ENCODE results near the gene SLC25A34. TPM values are rescaled to one million over a fixed set of nuclear protein-coding genes. Genes with fewer than 3 reads are reported as not detected.

SLC25A34 gene
- polyA plus RNA-seq, 1 donor, result 2.7 TPM

DNA sequence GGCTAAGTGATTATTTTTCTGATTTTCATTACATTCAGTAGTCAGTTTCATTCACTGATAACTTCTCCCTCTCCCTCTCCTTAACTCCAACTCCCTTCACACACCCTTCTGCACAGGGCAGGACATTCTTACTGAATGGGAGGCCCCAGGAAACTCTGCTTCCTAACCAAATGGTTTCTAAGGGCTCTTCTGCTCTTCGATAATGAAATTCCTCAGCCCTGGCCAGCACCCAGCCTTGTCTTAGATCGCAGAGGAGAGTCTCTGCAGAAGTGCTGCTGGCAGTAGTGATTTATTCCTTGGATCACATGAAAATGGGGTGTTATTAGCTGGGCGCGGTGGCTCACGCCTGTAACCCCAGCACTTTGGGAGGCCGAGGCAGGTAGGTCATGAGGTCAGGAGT, 35.5 kb upstream of the SLC25A34 start:
- H3K36me3 ChIP-seq (ENCODE audit: control insufficient read depth, insufficient read depth, low read length), result peaks cover 13% of the 10 kb centered on the region
- H3K9me3 ChIP-seq (ENCODE audit: control insufficient read depth, low read depth, low read length), result no peaks in the 10 kb centered on the region
- no peak for DNase-seq
- peaks cover 14% of the 10 kb centered on the region for H3K4me1 ChIP-seq (ENCODE audit: control insufficient read depth, insufficient read depth, low read length)
- no peak overlapping the region for H3K4me3 ChIP-seq (ENCODE audit: low read length)
- WGBS (ENCODE audit: insufficient coverage, low lambda C conversion rate), result no CpG with 5 or more reads among the region's 6 CpGs
- H3K27me3 ChIP-seq (ENCODE audit: control insufficient read depth, insufficient read depth, low read length), result no peaks in the 10 kb centered on the region
- H3K27ac ChIP-seq (ENCODE audit: low read length), result no peak overlapping the region

DNA sequence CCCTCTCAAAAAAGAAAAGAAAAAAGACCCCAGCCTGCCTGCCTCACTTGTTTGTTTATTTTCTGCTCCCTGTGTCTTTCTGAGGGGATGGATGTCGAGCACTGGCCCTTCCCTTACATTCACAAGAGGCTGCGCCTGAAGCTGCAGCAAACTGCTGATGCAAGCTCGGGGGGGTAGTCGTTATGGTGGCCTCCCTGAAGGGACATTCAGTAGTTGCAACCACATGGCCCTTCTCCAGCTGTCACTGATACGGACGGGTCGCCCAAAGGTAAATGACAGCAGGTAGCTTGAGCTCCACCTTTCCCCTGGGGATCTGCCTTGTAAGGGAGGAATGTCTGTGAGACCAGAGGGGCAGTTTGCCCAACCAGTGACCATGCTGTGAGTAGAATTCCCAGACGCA, 34.3 kb upstream of the SLC25A34 start:
- Histone ChIP-seq H3K27me3 (ENCODE audit: control insufficient read depth, insufficient read depth, low read length) (no peaks in the 10 kb centered on the region), H3K9me3 (ENCODE audit: control insufficient read depth, low read depth, low read length) (no peaks in the 10 kb centered on the region), H3K4me1 (ENCODE audit: control insufficient read depth, insufficient read depth, low read length) (peaks cover 14% of the 10 kb centered on the region), H3K4me3 (ENCODE audit: low read length) (no peak overlapping the region), H3K36me3 (ENCODE audit: control insufficient read depth, insufficient read depth, low read length) (peaks cover 6% of the 10 kb centered on the region), H3K27ac (ENCODE audit: low read length) (no peak overlapping the region)
- WGBS (ENCODE audit: insufficient coverage, low lambda C conversion rate), result no CpG with 5 or more reads among the region's 8 CpGs
- no peak for DNase-seq

DNA sequence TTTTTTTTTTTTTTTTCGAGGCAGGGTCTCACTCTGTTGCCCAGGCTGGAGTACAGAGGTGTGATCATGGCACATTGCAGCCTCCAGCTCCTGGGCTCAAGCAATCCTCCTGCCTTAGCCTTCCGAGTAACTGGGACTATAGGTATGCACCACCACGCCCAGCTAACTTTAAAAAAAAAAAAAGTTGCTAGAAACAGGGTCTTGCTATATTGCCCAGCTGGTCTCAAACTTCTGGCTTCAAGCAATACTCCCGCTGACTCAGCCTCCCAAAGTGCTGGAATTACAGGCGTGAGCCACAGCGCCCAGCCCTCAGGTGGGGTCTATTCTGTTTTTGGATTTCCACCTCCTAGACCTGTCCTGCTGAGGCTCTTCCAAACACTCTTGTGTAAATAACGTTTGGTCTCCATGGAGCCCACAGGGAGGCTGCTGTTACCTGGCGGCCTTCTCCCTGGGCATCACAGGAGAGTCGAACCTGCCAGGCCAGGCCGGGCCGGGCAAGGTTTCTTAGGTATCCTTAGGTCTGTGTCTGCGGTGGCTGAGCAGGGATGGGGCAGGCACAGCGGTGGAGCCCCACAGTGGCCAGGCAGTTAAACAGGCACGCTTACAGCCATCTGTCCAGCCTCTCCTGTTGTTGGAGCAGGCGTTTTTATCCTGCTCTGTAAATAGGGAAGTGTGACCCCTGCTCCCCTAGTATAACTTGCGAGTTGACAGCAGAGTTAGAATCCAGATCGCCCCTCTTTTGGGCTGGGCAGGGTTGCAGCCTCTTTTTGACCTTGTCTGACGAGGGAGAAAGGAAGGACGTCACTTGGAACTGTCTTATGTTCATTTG, 33.1 kb upstream of the SLC25A34 start:
- peaks cover 5% of the 10 kb centered on the region for H3K36me3 ChIP-seq (ENCODE audit: control insufficient read depth, insufficient read depth, low read length)
- peak overlapping the region; percentile 3 for H3K4me3 ChIP-seq (ENCODE audit: low read length)
- no CpG with 5 or more reads among the region's 19 CpGs for WGBS (ENCODE audit: insufficient coverage, low lambda C conversion rate)
- no peak for DNase-seq
- peaks cover 14% of the 10 kb centered on the region for H3K4me1 ChIP-seq (ENCODE audit: control insufficient read depth, insufficient read depth, low read length)
- H3K9me3 ChIP-seq (ENCODE audit: control insufficient read depth, low read depth, low read length), result no peaks in the 10 kb centered on the region
- no peaks in the 10 kb centered on the region for H3K27me3 ChIP-seq (ENCODE audit: control insufficient read depth, insufficient read depth, low read length)
- H3K27ac ChIP-seq (ENCODE audit: low read length), result peak overlapping the region; percentile 85

DNA sequence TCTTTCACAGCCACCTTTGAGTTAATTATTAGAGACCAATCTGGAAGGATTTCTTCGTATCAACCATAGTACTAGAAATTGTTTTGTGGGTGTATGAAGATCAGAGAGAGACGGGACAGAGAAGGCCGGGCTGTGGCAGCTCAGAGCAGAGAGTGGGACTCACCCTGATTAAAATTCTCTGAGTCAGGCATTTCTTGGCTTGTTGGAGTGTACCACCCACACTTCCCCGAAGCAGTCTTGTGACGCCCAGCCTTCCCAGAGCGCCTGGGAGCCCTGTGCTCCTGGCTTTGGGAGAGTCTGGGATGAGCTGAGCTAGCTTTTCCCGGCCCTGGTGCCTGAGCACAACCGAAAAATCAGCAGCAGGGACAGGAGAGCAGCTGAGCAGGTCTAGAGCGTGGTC, 32.5 kb upstream of the SLC25A34 start:
- Histone ChIP-seq H3K4me1 (ENCODE audit: control insufficient read depth, insufficient read depth, low read length) (peaks cover 14% of the 10 kb centered on the region), H3K27me3 (ENCODE audit: control insufficient read depth, insufficient read depth, low read length) (no peaks in the 10 kb centered on the region), H3K27ac (ENCODE audit: low read length) (peak overlapping the region; percentile 85), H3K36me3 (ENCODE audit: control insufficient read depth, insufficient read depth, low read length) (peaks cover 5% of the 10 kb centered on the region), H3K4me3 (ENCODE audit: low read length) (peak overlapping the region; percentile 3), H3K9me3 (ENCODE audit: control insufficient read depth, low read depth, low read length) (no peaks in the 10 kb centered on the region)
- peak; percentile 73 to 84 for DNase-seq
- WGBS (ENCODE audit: insufficient coverage, low lambda C conversion rate), result no CpG with 5 or more reads among the region's 9 CpGs

DNA sequence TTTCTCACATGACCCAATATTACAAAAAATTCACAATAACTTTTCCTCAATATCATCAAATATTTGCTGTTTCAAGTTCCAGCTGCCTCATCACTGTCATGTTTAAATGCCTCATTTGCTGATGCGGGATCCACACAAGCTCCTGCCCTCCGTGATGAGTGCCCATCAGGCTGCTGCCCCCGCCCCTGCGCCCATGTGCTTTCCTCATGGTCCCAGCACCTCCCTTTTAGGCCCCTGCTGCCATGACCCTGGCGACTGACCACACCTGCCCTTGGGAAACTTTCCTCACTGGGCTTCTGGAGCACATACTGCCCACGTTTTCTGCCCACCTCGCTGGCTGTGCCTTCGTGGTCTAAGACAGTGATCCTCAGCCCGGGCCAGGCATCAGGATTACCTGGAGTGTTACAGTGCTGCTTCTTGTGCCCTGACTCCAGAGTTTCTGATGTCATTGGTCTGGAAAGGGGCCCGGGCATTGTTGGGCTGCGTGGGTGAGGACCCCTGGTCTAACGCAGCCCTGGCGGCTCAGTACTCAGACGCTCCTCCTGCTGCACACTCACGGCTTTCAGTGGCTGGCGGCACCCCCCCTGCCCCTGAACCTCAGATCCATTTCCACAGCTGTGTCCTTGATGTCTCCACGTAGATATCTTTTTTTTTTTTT, 31.4 kb upstream of the SLC25A34 start:
- WGBS (ENCODE audit: insufficient coverage, low lambda C conversion rate), result no CpG with 5 or more reads among the region's 17 CpGs
- no peak overlapping the region for H3K27ac ChIP-seq (ENCODE audit: low read length)

DNA sequence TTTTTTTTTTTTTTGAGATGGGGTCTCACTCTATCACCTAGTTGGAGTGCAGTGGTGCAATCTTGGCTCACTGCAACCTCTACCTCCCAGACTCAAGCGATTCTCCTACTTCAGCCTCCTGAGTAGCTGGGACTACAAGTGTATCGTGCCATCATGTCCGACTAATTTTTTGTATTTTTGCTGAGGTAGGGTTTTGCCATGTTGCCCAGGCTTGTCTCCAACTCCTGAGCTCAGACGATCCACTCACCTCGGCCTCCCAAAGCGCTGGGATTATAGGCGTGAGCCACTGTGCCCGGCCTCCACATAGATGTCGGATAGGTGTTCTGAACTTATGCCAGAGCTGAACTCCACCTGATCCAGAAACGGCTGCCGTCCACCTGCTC, 30.9 kb upstream of the SLC25A34 start:
- no peaks in the 10 kb centered on the region for H3K9me3 ChIP-seq (ENCODE audit: control insufficient read depth, low read depth, low read length)
- H3K36me3 ChIP-seq (ENCODE audit: control insufficient read depth, insufficient read depth, low read length), result peaks cover 5% of the 10 kb centered on the region
- H3K27me3 ChIP-seq (ENCODE audit: control insufficient read depth, insufficient read depth, low read length), result no peaks in the 10 kb centered on the region
- DNase-seq, result no peak
- no peak overlapping the region for H3K27ac ChIP-seq (ENCODE audit: low read length)
- peaks cover 14% of the 10 kb centered on the region for H3K4me1 ChIP-seq (ENCODE audit: control insufficient read depth, insufficient read depth, low read length)
- no peak overlapping the region for H3K4me3 ChIP-seq (ENCODE audit: low read length)
- no CpG with 5 or more reads among the region's 11 CpGs for WGBS (ENCODE audit: insufficient coverage, low lambda C conversion rate)

More for the DNA sequence above, 31.4 kb upstream of the SLC25A34 start:
- H3K4me3 ChIP-seq (ENCODE audit: low read length), result no peak overlapping the region
- H3K27me3 ChIP-seq (ENCODE audit: control insufficient read depth, insufficient read depth, low read length), result no peaks in the 10 kb centered on the region
- DNase-seq, result no peak
- peaks cover 14% of the 10 kb centered on the region for H3K4me1 ChIP-seq (ENCODE audit: control insufficient read depth, insufficient read depth, low read length)
- peaks cover 5% of the 10 kb centered on the region for H3K36me3 ChIP-seq (ENCODE audit: control insufficient read depth, insufficient read depth, low read length)
- H3K9me3 ChIP-seq (ENCODE audit: control insufficient read depth, low read depth, low read length), result no peaks in the 10 kb centered on the region

DNA sequence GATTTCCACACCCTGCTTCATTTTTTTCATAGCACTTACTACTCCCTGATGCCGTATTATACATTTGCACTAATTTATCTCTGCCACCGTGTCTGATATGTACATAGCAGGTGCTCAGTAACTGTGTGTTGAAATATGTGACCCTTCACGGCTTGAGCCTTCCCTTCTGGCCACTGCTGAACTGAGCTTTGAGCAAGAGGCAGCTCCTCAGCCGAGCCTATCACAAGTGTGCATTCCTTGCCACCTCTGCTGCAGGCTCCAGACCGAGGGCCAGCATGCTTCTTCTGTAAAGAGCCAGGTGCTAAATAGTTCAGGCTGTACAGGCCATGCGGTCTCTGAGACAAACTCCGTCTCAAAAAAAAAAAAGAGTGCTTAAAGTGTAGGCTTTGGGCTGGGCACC, 29.3 kb upstream of the SLC25A34 start:
- H3K27me3 ChIP-seq (ENCODE audit: control insufficient read depth, insufficient read depth, low read length), result no peaks in the 10 kb centered on the region
- peaks cover 5% of the 10 kb centered on the region for H3K36me3 ChIP-seq (ENCODE audit: control insufficient read depth, insufficient read depth, low read length)
- no peak overlapping the region for H3K27ac ChIP-seq (ENCODE audit: low read length)
- H3K4me1 ChIP-seq (ENCODE audit: control insufficient read depth, insufficient read depth, low read length), result peaks cover 14% of the 10 kb centered on the region
- H3K9me3 ChIP-seq (ENCODE audit: control insufficient read depth, low read depth, low read length), result no peaks in the 10 kb centered on the region
- no peak overlapping the region for H3K4me3 ChIP-seq (ENCODE audit: low read length)
- 100% methylated on average over 1 of the region's 7 CpGs for WGBS (ENCODE audit: insufficient coverage, low lambda C conversion rate)
- no peak for DNase-seq

DNA sequence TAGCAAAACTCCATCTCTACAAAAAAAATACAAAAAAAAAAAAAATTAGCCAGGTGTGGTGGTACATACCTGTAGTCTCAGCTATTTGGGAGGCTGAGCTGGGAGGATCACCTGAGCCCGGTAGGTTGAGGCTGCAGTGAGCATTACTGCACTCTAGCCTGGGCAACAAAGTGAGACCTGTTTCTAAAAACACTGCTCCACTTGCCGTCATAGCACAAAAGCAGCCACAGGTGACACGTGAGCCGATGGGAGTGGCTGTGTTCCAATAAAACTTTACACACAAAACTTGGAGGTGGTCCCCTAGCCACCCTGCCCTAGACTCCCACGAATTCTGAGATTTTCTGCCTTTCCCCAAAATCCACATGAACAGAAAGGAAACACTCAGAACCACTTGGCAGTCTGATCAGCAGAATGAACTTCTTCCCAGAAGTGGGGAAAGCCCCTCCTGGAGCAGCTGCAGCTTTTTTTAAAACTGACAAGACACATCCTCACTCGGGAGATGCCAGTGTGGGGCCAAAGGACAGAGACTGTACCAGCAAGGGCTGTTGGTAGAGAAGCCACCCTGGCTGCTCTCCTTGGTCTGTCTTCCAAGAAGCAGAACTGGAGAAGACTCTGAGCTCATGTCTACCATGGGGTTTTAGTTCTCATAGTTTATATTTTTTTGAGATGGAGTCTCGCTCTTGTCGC, 28.7 kb upstream of the SLC25A34 start:
- peaks cover 5% of the 10 kb centered on the region for H3K36me3 ChIP-seq (ENCODE audit: control insufficient read depth, insufficient read depth, low read length)
- H3K9me3 ChIP-seq (ENCODE audit: control insufficient read depth, low read depth, low read length), result no peaks in the 10 kb centered on the region
- H3K4me1 ChIP-seq (ENCODE audit: control insufficient read depth, insufficient read depth, low read length), result peaks cover 14% of the 10 kb centered on the region
- H3K27ac ChIP-seq (ENCODE audit: low read length), result no peak overlapping the region
- H3K4me3 ChIP-seq (ENCODE audit: low read length), result no peak overlapping the region
- 67% methylated on average over 1 of the region's 8 CpGs for WGBS (ENCODE audit: insufficient coverage, low lambda C conversion rate)
- no peak for DNase-seq
- no peaks in the 10 kb centered on the region for H3K27me3 ChIP-seq (ENCODE audit: control insufficient read depth, insufficient read depth, low read length)

DNA sequence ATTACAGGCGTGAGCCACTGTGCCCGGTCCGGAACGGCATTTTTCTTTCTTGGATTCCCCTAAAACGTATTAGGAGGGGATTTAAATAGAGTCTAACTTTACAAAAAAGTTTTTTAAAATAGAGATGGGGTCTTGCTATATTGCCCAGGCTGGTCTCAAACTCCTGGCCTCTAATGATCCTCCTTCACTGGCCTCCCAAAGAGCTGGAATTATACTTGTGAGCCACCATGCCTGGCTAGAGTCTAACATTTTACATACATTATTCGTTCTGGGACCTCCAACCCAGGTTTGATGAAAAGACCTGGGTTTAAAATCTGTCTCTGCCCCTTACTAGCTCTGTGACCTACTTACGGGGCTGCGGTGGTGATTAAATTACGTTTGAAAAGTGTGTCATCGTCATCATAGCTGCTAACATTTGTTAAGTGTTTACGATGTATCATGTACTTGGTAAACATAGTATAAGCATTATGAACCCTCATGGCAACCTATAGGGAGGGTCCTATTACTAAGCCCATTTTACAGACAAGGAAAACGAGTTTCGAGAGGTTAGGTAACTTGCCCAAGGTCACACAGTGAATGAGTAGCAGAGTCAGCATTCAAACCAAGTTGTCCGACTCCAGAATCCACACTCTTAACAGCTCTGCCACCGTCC, 27.4 kb upstream of the SLC25A34 start:
- peaks cover 4% of the 10 kb centered on the region for H3K4me1 ChIP-seq (ENCODE audit: control insufficient read depth, insufficient read depth, low read length)
- DNase-seq, result no peak
- peaks cover 5% of the 10 kb centered on the region for H3K36me3 ChIP-seq (ENCODE audit: control insufficient read depth, insufficient read depth, low read length)
- no peak overlapping the region for H3K27ac ChIP-seq (ENCODE audit: low read length)
- 100% methylated on average over 1 of the region's 15 CpGs for WGBS (ENCODE audit: insufficient coverage, low lambda C conversion rate)
- no peaks in the 10 kb centered on the region for H3K27me3 ChIP-seq (ENCODE audit: control insufficient read depth, insufficient read depth, low read length)
- no peak overlapping the region for H3K4me3 ChIP-seq (ENCODE audit: low read length)
- no peaks in the 10 kb centered on the region for H3K9me3 ChIP-seq (ENCODE audit: control insufficient read depth, low read depth, low read length)

DNA sequence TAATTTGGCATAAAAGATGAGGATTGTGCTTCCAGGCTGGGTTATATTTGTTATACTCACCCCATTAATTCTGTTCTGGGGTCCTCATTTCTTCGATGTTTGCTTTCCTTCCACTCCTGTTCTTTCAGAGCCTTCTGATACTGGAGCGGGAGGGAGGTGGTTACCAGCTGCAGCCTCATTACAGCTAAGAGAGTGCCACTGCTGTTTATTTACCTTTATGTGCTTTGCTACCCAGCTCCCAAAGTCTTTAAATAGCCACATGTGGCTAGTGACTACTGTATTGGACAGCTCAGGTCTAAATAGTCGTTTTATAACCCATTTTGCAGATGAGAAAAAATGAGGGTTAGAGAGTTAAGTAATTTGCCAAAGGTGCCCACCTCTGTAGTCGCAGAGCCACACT, 26.8 kb upstream of the SLC25A34 start:
- Histone ChIP-seq H3K27ac (ENCODE audit: low read length) (no peak overlapping the region), H3K4me1 (ENCODE audit: control insufficient read depth, insufficient read depth, low read length) (no peaks in the 10 kb centered on the region), H3K27me3 (ENCODE audit: control insufficient read depth, insufficient read depth, low read length) (no peaks in the 10 kb centered on the region), H3K9me3 (ENCODE audit: control insufficient read depth, low read depth, low read length) (no peaks in the 10 kb centered on the region), H3K36me3 (ENCODE audit: control insufficient read depth, insufficient read depth, low read length) (peaks cover 5% of the 10 kb centered on the region), H3K4me3 (ENCODE audit: low read length) (no peak overlapping the region)
- WGBS (ENCODE audit: insufficient coverage, low lambda C conversion rate), result no CpG with 5 or more reads among the region's 4 CpGs
- no peak for DNase-seq

Data from large intestine (tissue), 3 donors.